Endodermal cell (in vitro differentiated cells): ENCODE measurements around the gene DIPK1B. TPM values are rescaled to one million over a fixed set of nuclear protein-coding genes. Genes with fewer than 3 reads are reported as not detected.

ENCODE experiments used
- DNase-seq: peaks from one replicate; pipeline ENCODE4 v3.0.0-alpha.2; 2017
- H3K27ac ChIP-seq: 2 replicates; pipeline ENCODE4 v1.5.1; 2013; ENCODE audit warnings: mild to moderate bottlenecking, low read depth, low read length, moderate library complexity
- H3K27me3 ChIP-seq: 2 replicates; pipeline ENCODE4 v1.6.1; 2013; ENCODE audit warnings: mild to moderate bottlenecking, low read length, moderate library complexity; ENCODE audit not compliant: insufficient read depth, control insufficient read depth, poor library complexity, severe bottlenecking
- H3K36me3 ChIP-seq: 2 replicates; pipeline ENCODE4 v1.7.0; 2013; ENCODE audit warnings: mild to moderate bottlenecking, low read length, moderate library complexity; ENCODE audit not compliant: control insufficient read depth, insufficient read depth
- H3K4me1 ChIP-seq: one replicate; pipeline ENCODE4 v1.7.0; 2013; ENCODE audit warnings: low read length; ENCODE audit not compliant: control insufficient read depth, insufficient read depth
- H3K4me3 ChIP-seq: 2 replicates; pipeline ENCODE4 v1.5.1; 2013; ENCODE audit warnings: mild to moderate bottlenecking, low read length, moderate library complexity
- H3K9ac ChIP-seq: 2 replicates; pipeline ENCODE4 v1.6.1; 2013; ENCODE audit warnings: mild to moderate bottlenecking, low read length, moderate library complexity; ENCODE audit not compliant: poor library complexity, severe bottlenecking; ENCODE audit errors: extremely low read depth
- H3K9me3 ChIP-seq: 2 replicates; pipeline ENCODE4 v1.6.1; 2013; ENCODE audit warnings: mild to moderate bottlenecking, low read length, moderate library complexity; ENCODE audit not compliant: control insufficient read depth
- H3K27ac Mint-ChIP-seq: 2 replicates; pipeline ENCODE4 v1.8.0; 2020; ENCODE audit warnings: mixed read lengths
- H3K27me3 Mint-ChIP-seq: 2 replicates; pipeline ENCODE4 v1.8.0; 2021; ENCODE audit warnings: mild to moderate bottlenecking, mixed read lengths; ENCODE audit not compliant: insufficient read depth
- H3K36me3 Mint-ChIP-seq: 2 replicates; pipeline ENCODE4 v1.8.0; 2020; ENCODE audit warnings: low read depth, mixed read lengths
- H3K4me1 Mint-ChIP-seq: 2 replicates; pipeline ENCODE4 v1.8.0; 2020; ENCODE audit warnings: mixed read lengths
- H3K4me3 Mint-ChIP-seq: 2 replicates; pipeline ENCODE4 v1.8.0; 2020; ENCODE audit warnings: mild to moderate bottlenecking, moderate library complexity, mixed read lengths
- H3K9me3 Mint-ChIP-seq: 2 replicates; pipeline ENCODE4 v1.8.0; 2020; ENCODE audit warnings: mild to moderate bottlenecking, mixed read lengths
- WGBS, 2 experiments: methylation state at CpG; one replicate each; pipeline versions ENCODE4 v1.1.5 to v1.1.7; 2013; ENCODE audit warnings: missing lambda C conversion rate in 2 of 2, mixed read lengths in 1 of 2; ENCODE audit not compliant: insufficient coverage in 1 of 2, insufficient read length in 1 of 2; 5-methylcytosine and 5-hydroxymethylcytosine counted together
- total RNA-seq, 2 donors: library from RNA; stranded (reverse); fragmentation: NEBNext Ultra II Directional in 1 of 2; extraction: Animal tissue kit (Norgen Biotek cat#: 25700) in 1 of 2; gene quantifications; 2 replicates in 1 of 2; 3 replicates in 1 of 2; pipeline ENCODE4 v1.2.1, GENCODE V29; 2021
- TF ChIP-seq, protein P1 (sequence below): fragments of 200-600 bp; sonication (generic); conservative IDR thresholded peaks from 2 replicates; pipeline ENCODE4 v1.5.0; 2021; ENCODE audit warnings: antibody characterized with exemption, mild to moderate bottlenecking

Gene DIPK1B
- total RNA-seq, 2 donors from 2014 or later = 35.1 to 45.4 TPM

DNA sequence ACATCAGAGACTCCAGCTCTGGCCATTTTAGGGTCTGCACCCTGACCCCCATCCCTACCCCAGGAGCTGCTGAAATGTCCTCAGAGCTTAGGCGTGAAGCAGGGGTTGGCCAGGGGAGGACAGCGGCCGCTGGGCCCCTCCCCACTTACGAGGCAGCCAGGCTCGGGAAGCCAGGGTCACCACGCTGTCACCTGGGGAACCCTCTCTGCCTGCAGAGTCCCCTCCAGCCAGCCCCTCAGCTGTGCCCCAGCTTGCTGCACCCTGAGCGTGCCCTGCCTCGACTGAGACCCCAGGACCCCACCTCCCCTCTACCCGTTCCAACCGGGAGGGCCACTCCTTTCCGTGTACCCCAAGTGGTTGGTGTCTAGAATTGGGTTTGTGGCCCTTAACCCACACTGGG lies 27.7 kb downstream of the DIPK1B start:
- Mint-ChIP-seq H3K4me1 (no peaks in the 10 kb centered on the region), H3K36me3 (no peaks in the 10 kb centered on the region), H3K27ac (no peak overlapping the region), H3K9me3 (peaks cover 3% of the 10 kb centered on the region), H3K4me3 (no peak overlapping the region), H3K27me3 (peaks cover 6% of the 10 kb centered on the region)
- no peak overlapping the region for H3K9ac ChIP-seq
- H3K27me3 ChIP-seq = no peaks in the 10 kb centered on the region
- H3K4me1 ChIP-seq = no peaks in the 10 kb centered on the region
- no peaks in the 10 kb centered on the region for H3K36me3 ChIP-seq
- no peak overlapping the region for H3K4me3 ChIP-seq
- H3K9me3 ChIP-seq = no peaks in the 10 kb centered on the region
- no peak overlapping the region for H3K27ac ChIP-seq
- DNase-seq = no peak
- TF ChIP-seq, protein P1, sequence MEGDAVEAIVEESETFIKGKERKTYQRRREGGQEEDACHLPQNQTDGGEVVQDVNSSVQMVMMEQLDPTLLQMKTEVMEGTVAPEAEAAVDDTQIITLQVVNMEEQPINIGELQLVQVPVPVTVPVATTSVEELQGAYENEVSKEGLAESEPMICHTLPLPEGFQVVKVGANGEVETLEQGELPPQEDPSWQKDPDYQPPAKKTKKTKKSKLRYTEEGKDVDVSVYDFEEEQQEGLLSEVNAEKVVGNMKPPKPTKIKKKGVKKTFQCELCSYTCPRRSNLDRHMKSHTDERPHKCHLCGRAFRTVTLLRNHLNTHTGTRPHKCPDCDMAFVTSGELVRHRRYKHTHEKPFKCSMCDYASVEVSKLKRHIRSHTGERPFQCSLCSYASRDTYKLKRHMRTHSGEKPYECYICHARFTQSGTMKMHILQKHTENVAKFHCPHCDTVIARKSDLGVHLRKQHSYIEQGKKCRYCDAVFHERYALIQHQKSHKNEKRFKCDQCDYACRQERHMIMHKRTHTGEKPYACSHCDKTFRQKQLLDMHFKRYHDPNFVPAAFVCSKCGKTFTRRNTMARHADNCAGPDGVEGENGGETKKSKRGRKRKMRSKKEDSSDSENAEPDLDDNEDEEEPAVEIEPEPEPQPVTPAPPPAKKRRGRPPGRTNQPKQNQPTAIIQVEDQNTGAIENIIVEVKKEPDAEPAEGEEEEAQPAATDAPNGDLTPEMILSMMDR = no peak
- WGBS, 2 experiments = 91 to 93% methylated on average over 10 to 11 of the region's 11 CpGs

DNA sequence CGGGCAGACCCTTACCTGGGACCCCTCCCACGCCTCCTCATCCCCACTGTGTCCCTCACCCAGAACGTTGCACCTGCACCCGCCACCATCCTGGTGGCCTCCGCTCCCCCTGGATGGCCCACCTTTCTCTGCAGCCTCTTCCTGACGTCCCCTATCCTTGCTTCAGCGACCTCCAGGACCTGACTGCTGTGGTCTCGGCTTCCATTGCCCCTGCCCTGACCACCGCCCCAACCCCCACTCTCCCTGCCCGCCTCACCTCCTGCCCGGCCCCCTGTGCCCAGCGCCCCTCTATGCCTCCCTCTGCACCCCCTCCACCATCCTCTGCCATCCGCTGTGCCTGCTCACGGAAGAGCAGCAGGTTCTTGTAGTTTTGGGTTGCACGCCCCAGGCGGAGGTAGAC lies 28.1 kb downstream of the DIPK1B start:
- H3K36me3 Mint-ChIP-seq = no peaks in the 10 kb centered on the region
- H3K27ac ChIP-seq = no peak overlapping the region
- H3K36me3 ChIP-seq = no peaks in the 10 kb centered on the region
- H3K27me3 ChIP-seq = no peaks in the 10 kb centered on the region
- no peak overlapping the region for H3K27ac Mint-ChIP-seq
- DNase-seq = no peak
- TF ChIP-seq, protein P1 = no peak
- H3K4me1 Mint-ChIP-seq = no peaks in the 10 kb centered on the region
- no peak overlapping the region for H3K4me3 ChIP-seq
- no peak overlapping the region for H3K9ac ChIP-seq
- H3K4me3 Mint-ChIP-seq = no peak overlapping the region
- no peaks in the 10 kb centered on the region for H3K4me1 ChIP-seq
- 85 to 89% methylated on average over 5 to 16 of the region's 16 CpGs for WGBS, 2 experiments
- peaks cover 6% of the 10 kb centered on the region for H3K27me3 Mint-ChIP-seq
- peaks cover 3% of the 10 kb centered on the region for H3K9me3 Mint-ChIP-seq
- no peaks in the 10 kb centered on the region for H3K9me3 ChIP-seq

DNA sequence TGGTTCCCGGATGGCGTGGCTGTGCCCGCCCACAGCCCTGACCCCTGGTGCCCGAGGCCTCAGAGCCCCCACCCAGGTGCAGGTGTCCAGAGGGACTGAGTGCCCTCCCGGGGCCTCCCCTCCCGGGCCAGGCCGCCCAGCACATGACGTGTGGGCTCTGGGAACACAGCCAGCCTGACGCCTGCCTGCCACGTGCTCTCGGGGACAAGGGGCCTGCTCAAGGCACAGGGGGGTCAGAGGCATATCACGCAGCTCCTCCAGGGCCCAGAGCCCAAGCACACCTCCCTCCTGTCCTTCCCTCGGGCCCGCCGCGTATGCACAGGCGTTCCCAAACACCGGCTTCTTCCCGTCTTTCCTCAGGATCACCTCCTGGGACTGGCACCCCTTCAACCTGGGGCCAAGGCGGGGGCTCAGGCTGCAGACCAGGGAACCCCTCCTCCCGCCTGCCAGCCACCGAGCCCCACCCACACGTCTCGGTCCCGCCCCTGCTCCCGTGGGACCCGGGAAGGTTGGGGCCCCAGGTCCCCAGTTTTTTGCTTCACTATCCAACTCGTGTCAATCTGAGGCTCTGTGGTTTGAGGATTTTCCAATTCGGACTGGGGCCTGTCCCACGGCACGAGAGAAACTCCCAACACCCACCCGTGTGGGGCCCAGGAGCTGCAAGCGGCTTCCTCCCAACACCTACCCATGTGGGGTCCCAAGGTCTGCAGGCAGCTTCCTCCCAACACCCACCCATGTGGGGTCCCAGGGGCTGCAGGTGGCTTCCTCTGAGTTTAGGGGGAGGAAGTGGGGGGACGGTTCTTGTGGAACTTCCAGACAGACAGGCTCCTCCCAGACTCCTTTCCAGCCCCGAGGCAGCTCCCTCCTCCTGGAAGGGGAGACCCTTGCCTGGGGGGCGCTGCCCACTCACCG lies 28.9 kb downstream of the DIPK1B start:
- H3K27me3 Mint-ChIP-seq = peaks cover 6% of the 10 kb centered on the region
- no peaks in the 10 kb centered on the region for H3K36me3 Mint-ChIP-seq
- TF ChIP-seq, protein P1 = no peak
- no peaks in the 10 kb centered on the region for H3K4me1 ChIP-seq
- WGBS, 2 experiments = 84 to 86% methylated on average over 30 to 37 of the region's 37 CpGs
- no peaks in the 10 kb centered on the region for H3K36me3 ChIP-seq
- H3K4me1 Mint-ChIP-seq = no peaks in the 10 kb centered on the region
- no peak overlapping the region for H3K4me3 ChIP-seq
- H3K9me3 ChIP-seq = no peaks in the 10 kb centered on the region
- no peak overlapping the region for H3K27ac Mint-ChIP-seq
- no peak overlapping the region for H3K27ac ChIP-seq
- H3K27me3 ChIP-seq = no peaks in the 10 kb centered on the region
- no peak for DNase-seq
- no peak overlapping the region for H3K4me3 Mint-ChIP-seq
- H3K9me3 Mint-ChIP-seq = peaks cover 3% of the 10 kb centered on the region
- no peak overlapping the region for H3K9ac ChIP-seq
